ENCODE results near the gene AMMECR1L.

AMMECR1L gene

DNA sequence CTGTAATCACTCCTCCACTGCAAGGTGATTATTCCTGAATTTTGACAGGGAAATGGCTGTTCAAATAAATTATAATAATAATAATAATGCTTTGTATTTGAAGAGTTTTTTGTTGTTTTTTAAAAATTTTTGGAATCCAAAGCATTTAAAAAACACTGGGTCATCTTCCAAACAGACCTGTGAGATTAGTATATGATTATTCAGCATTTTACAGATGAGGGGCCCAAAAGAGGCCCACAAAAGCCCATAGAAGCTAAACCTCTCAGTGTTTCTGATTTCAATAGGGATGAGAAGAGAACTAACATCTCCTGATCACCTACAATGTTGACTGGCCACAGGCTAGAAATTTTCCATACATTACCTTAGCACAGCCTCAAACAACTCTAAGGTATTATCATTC lies 19.8 kb downstream of the AMMECR1L start:
- DNase-seq (ENCODE audit: low read depth) = no peak
- H3K4me3 ChIP-seq (ENCODE audit: low read length) = no peak overlapping the region
- TF ChIP-seq, protein P1, sequence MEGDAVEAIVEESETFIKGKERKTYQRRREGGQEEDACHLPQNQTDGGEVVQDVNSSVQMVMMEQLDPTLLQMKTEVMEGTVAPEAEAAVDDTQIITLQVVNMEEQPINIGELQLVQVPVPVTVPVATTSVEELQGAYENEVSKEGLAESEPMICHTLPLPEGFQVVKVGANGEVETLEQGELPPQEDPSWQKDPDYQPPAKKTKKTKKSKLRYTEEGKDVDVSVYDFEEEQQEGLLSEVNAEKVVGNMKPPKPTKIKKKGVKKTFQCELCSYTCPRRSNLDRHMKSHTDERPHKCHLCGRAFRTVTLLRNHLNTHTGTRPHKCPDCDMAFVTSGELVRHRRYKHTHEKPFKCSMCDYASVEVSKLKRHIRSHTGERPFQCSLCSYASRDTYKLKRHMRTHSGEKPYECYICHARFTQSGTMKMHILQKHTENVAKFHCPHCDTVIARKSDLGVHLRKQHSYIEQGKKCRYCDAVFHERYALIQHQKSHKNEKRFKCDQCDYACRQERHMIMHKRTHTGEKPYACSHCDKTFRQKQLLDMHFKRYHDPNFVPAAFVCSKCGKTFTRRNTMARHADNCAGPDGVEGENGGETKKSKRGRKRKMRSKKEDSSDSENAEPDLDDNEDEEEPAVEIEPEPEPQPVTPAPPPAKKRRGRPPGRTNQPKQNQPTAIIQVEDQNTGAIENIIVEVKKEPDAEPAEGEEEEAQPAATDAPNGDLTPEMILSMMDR (conservative IDR thresholded peaks at IDR 0.05; ENCODE audit: low read depth, low read length) = no peak

DNA sequence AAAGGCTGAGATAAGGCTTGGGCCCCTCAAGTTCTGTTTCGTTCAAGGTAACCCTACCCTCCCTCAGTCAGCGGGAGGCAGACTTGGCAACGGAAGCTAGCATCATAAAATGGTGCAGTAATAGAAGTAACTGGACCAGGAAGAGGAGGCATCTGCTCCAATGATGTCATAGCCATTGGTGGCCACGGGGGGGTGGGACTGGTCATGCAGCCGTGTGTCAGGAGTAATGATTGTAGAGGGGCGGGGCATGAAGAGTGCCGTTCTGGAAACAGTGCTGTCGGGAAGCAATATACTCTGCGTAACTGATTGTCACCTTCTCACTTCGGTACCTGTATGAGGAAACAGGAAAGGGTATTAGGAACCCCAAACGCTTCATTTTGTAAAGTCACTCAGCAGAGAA lies 20.9 kb downstream of the AMMECR1L start:
- no peak overlapping the region for H3K4me3 ChIP-seq (ENCODE audit: low read length)
- DNase-seq (ENCODE audit: low read depth) = no peak
- TF ChIP-seq, protein P1 (conservative IDR thresholded peaks at IDR 0.05; ENCODE audit: low read depth, low read length) = no peak

DNA sequence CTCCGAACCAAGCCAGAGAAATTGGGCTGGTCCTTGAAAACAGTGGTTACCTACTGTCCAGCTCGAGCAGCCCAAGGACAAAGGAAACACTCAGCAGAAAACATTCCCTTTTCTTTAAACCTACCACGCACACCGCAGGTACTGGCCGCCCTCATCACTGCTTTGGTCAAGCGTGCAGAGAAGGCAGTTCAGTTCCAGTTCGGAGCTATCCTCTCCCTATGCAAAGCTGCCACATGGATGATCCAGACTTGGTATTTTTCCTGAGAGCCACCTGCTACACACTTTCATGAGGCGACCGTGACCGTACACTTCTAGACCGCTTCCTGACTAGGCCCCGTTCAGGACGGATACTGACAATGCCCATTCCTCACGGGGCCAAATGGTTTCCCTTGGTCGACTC lies 23.5 kb downstream of the AMMECR1L start:
- H3K4me3 ChIP-seq (ENCODE audit: low read length) = no peak overlapping the region
- DNase-seq (ENCODE audit: low read depth) = no peak
- TF ChIP-seq, protein P1 (conservative IDR thresholded peaks at IDR 0.05; ENCODE audit: low read depth, low read length) = no peak

DNA sequence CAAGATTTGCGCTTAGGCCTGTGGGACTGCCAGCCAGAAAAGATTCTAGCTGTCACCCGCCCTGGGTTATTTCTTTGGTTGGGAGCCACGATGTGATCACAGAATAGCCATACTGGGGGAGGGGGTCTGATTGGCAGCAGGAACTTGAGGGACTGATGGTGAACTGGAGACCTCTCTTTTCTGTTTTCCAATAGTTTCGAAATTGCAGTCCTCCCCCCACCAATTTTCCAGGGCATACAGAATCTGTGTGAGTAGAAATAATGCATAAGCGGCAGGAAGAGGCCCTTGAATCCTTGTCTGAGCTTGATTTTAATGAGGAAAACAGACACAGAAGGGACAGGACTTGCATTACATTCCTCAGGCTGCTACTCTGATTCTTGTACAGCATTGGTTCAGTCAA lies 25.6 kb downstream of the AMMECR1L start:
- TF ChIP-seq, protein P1 (conservative IDR thresholded peaks at IDR 0.05; ENCODE audit: low read depth, low read length) = no peak
- no peak overlapping the region for H3K4me3 ChIP-seq (ENCODE audit: low read length)
- DNase-seq (ENCODE audit: low read depth) = no peak

DNA sequence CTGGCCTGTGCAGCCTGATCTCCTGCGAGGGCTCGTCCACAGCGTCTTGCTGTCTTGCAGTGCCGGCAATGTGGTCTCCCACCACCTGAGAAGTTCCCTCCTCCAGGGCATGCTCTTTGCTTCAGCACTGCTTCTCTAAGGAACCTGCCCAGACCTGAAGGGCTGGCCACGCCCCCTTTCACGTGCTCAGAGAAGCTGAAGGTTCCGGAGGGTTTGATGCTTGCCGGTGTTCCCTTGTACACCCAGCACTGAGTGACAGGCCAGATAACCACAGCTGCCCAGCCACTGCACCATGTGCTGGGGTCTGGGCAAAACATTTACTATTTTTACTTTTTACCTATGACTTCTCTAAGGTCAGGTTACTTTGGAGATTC lies 26.1 kb downstream of the AMMECR1L start:
- no peak for DNase-seq (ENCODE audit: low read depth)
- TF ChIP-seq, protein P1 (conservative IDR thresholded peaks at IDR 0.05; ENCODE audit: low read depth, low read length) = no peak

DNA sequence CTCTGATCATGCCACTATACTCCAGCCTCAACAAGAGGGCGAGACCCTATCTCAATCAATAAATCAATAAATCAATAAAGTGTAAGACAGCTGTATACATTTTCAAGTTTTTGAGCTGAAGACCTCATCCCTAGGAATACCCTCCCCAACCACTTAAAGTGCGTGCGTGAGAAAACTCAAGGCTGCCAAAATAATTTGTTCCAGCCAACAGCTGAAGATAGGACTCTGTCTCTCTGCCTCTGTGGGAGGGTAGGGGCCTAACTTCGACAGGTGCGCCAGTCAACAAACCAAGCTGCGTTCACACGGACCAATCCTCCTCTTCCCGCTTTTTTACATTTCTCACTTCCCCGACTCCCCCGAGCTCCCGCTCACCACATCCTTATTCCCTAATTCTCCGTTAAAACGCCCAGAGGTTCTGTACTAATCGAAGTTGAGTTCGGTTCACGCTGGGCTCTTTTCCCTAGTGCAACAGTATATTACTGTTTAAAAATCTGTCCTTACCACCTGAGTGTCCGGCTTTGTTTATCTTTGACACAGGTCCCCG lies 28.4 kb downstream of the AMMECR1L start:
- DNase-seq (ENCODE audit: low read depth) = no peak
- TF ChIP-seq, protein P1 (conservative IDR thresholded peaks at IDR 0.05; ENCODE audit: low read depth, low read length) = no peak
- H3K4me3 ChIP-seq (ENCODE audit: low read length) = peak overlapping the region; percentile 92

More for the DNA sequence above, 26.1 kb downstream of the AMMECR1L start:
- no peak overlapping the region for H3K4me3 ChIP-seq (ENCODE audit: low read length)

DNA sequence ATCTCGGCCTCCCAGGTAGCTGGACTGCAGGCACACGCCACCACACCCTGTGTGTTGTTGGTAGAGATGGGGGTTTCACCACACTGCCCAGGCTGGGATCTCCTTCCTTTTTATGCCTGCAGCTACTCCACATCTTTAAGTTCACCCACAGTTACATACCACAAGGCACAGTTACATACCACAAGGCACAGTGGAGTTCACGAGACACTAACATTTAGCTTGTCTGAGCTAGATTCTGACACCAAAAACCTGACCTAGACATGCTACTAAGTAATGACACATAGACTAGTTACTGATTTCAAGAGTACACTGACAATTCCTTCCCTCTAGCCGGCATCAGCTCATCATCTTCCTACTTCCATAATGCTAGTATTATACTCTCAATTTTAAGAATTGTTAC lies 32.1 kb downstream of the AMMECR1L start:
- TF ChIP-seq, protein P1 (conservative IDR thresholded peaks at IDR 0.05; ENCODE audit: low read depth, low read length) = no peak
- DNase-seq (ENCODE audit: low read depth) = no peak
- no peak overlapping the region for H3K4me3 ChIP-seq (ENCODE audit: low read length)
